SK-N-SH (cell line): ENCODE data around the gene PTGDS. TPM values are rescaled to one million over a fixed set of nuclear protein-coding genes. Genes with fewer than 3 reads are reported as not detected.
A peak's percentile ranks its signal among the peaks of the same experiment; 100 is the strongest.

Experiments used
- CTCF ChIA-PET: fragments of 300-600, 350-600 bp; formaldehyde crosslinking; extraction: SDS; loops from one replicate; lab custom pipeline; 2021; lab: Yijun Ruan, JAX
- POLR2A ChIA-PET: fragments of 350-600 bp; sonication (Branson Sonifier 250); formaldehyde crosslinking; extraction: SDS; loops from one replicate; lab custom pipeline; 2020; ENCODE audit warnings: antibody characterized with exemption, inconsistent platforms; lab: Yijun Ruan, JAX
- DNase-seq: peaks from one replicate; pipeline ENCODE4 v3.0.0; 2012
- H2AFZ ChIP-seq: fragments of 200-600 bp; sonication (generic); 2 replicates; pipeline ENCODE4 v1.8.1; 2016; ENCODE audit warnings: antibody characterized with exemption, mild to moderate bottlenecking, low read depth
- H3F3A ChIP-seq: fragments of 200-600 bp; sonication (generic); replicated peaks from 2 replicates; pipeline ENCODE3; 2016; ENCODE audit warnings: antibody characterized with exemption, mild to moderate bottlenecking; ENCODE audit not compliant: insufficient read depth
- H3K27ac ChIP-seq, 2 experiments: fragments of 200-500 bp in 1 of 2; fragments of 200-600 bp in 1 of 2; sonication (Bioruptor generic) in 1 of 2; sonication (generic), shearing (Covaris generic) in 1 of 2; 2 replicates each; pipeline versions ENCODE4 v1.5.1 to v1.6.1; 2014 to 2016; ENCODE audit warnings: low read depth in 2 of 2, inconsistent platforms in 1 of 2, low read length in 1 of 2, mild to moderate bottlenecking in 1 of 2, mixed read lengths in 1 of 2
- H3K27me3 ChIP-seq: fragments of 200-600 bp; sonication (generic), shearing (Covaris generic); 2 replicates; pipeline ENCODE4 v1.6.1; 2016; ENCODE audit warnings: mixed run types; ENCODE audit not compliant: insufficient read depth
- H3K36me3 ChIP-seq, 2 experiments: fragments of 200-500 bp in 1 of 2; fragments of 200-600 bp in 1 of 2; sonication (Bioruptor generic) in 1 of 2; sonication (generic) in 1 of 2; replicated peaks in 1 of 2; 2 replicates each; pipeline versions ENCODE3 to v1.5.1; 2014 to 2016; ENCODE audit warnings: low read length in 1 of 2, mild to moderate bottlenecking in 1 of 2; ENCODE audit not compliant: insufficient read depth in 2 of 2, control insufficient read depth in 1 of 2
- H3K4me1 ChIP-seq, 2 experiments: fragments of 200-500 bp in 1 of 2; fragments of 200-600 bp in 1 of 2; sonication (Bioruptor generic) in 1 of 2; sonication (generic), shearing (Covaris generic) in 1 of 2; 2 replicates each; pipeline versions ENCODE4 v1.5.1 to v1.6.1; 2014 to 2016; ENCODE audit warnings: low read depth in 1 of 2, low read length in 1 of 2, mixed run types in 1 of 2; ENCODE audit not compliant: insufficient read depth in 2 of 2, control insufficient read depth in 1 of 2
- H3K4me2 ChIP-seq: fragments of 200-600 bp; sonication (generic), shearing (Covaris generic); 2 replicates; pipeline ENCODE4 v1.6.1; 2017; ENCODE audit warnings: mixed run types
- H3K4me3 ChIP-seq, 2 experiments: fragments of 200-500 bp in 1 of 2; fragments of 200-600 bp in 1 of 2; sonication (Bioruptor generic) in 1 of 2; sonication (generic), shearing (Covaris generic) in 1 of 2; 2 replicates each; pipeline versions ENCODE4 v1.5.1 to v1.8.1; 2014 to 2016; ENCODE audit warnings: low read depth in 2 of 2, inconsistent platforms in 1 of 2, low read length in 1 of 2, mild to moderate bottlenecking in 1 of 2, mixed read lengths in 1 of 2, moderate library complexity in 1 of 2
- H3K79me2 ChIP-seq: fragments of 200-600 bp; sonication (generic); 2 replicates; pipeline ENCODE4 v1.8.1; 2017; ENCODE audit warnings: mild to moderate bottlenecking; ENCODE audit not compliant: insufficient read depth
- H3K9ac ChIP-seq: fragments of 200-600 bp; sonication (generic); 2 replicates; pipeline ENCODE4 v1.6.1; 2017; ENCODE audit warnings: mixed run types
- H3K9me2 ChIP-seq: fragments of 200-600 bp; sonication (generic); 2 replicates; pipeline ENCODE4 v1.6.1; 2017; ENCODE audit warnings: mixed run types
- H3K9me3 ChIP-seq: fragments of 200-600 bp; sonication (generic); 2 replicates; pipeline ENCODE4 v1.6.1; 2017; ENCODE audit warnings: mixed run types, mild to moderate bottlenecking, moderate library complexity
- H4K20me1 ChIP-seq: fragments of 200-600 bp; sonication (generic); 2 replicates; pipeline ENCODE4 v1.6.1; 2017; ENCODE audit warnings: mild to moderate bottlenecking, mixed run types; ENCODE audit not compliant: insufficient read depth
- CHD2 ChIP-seq: fragments of 150-350 bp; IDR thresholded peaks from 2 replicates; pipeline ENCODE4 v1.6.1; 2018; ENCODE audit warnings: low read length; ENCODE audit not compliant: partially characterized antibody
- CTCF ChIP-seq: fragments of 200-600 bp; sonication (generic); IDR thresholded peaks from 2 replicates; pipeline ENCODE4 v1.6.1; 2017; ENCODE audit warnings: antibody characterized with exemption, mild to moderate bottlenecking, moderate library complexity
- FOSL2 ChIP-seq: IDR thresholded peaks from 2 replicates; pipeline ENCODE4 v1.4.0; 2012; ENCODE audit warnings: low read depth, mild to moderate bottlenecking, moderate library complexity, borderline replicate concordance
- FOXJ3 ChIP-seq: sonication (generic); formaldehyde crosslinking; IDR thresholded peaks from 2 replicates; pipeline ENCODE4 v1.5.1; 2020; ENCODE audit warnings: mild to moderate bottlenecking, missing genetic modification reagents
- FOXM1 ChIP-seq: IDR thresholded peaks from 2 replicates; pipeline ENCODE4 v1.4.0; 2012; ENCODE audit warnings: low read depth, mild to moderate bottlenecking
- JUND ChIP-seq: IDR thresholded peaks from 2 replicates; pipeline ENCODE4 v1.4.0; 2012
- MXI1 ChIP-seq: IDR thresholded peaks from 2 replicates; pipeline ENCODE4 v1.6.1; 2012; ENCODE audit warnings: mild to moderate bottlenecking, low read depth, low read length, improper control_type of control experiment
- POLR2AphosphoS5 ChIP-seq: IDR thresholded peaks from 2 replicates; pipeline ENCODE4 v1.6.1; 2012; ENCODE audit warnings: low read depth, low read length
- RAD21 ChIP-seq: IDR thresholded peaks from 2 replicates; pipeline ENCODE4 v1.6.1; 2012; ENCODE audit warnings: mild to moderate bottlenecking, low read length
- RFX5 ChIP-seq: IDR thresholded peaks from 2 replicates; pipeline ENCODE4 v1.6.1; 2012; ENCODE audit warnings: mild to moderate bottlenecking, improper control_type of control experiment, low read length
- TCF12 ChIP-seq: IDR thresholded peaks from 2 replicates; pipeline ENCODE4 v1.4.0; 2012
- USF1 ChIP-seq: IDR thresholded peaks from 2 replicates; pipeline ENCODE4 v1.4.0; 2012; ENCODE audit warnings: low read depth, borderline replicate concordance
- YY1 ChIP-seq: IDR thresholded peaks from 2 replicates; pipeline ENCODE4 v1.4.0; 2012; ENCODE audit warnings: low read depth, mild to moderate bottlenecking
- WGBS: methylation state at CpG from one replicate; pipeline ENCODE4 v1.1.6; 2017; ENCODE audit warnings: low lambda C conversion rate; 5-methylcytosine and 5-hydroxymethylcytosine counted together
- polyA plus RNA-seq, 3 experiments: library from polyadenylated mRNA; depleted of rRNA; stranded (reverse); fragments of >200 nt; gene quantifications; 2 replicates each; pipeline ENCODE4 v1.2.3, GENCODE V29; 2012

Gene PTGDS
- polyA plus RNA-seq, 1 of the 3 experiments (the other 2 are of a cell fraction): not detected

GRCh38 chr9:137025517-137025966 is 48.2 kb downstream of the PTGDS start:
- Histone ChIP-seq H3K9me2 (no peaks in the 10 kb centered on the region), H3K4me2 (no peak overlapping the region), H3K4me3 (peak overlapping the region in 1 of 2 experiments; percentile 4; a peak in 1 of 4 replicates), H3K9me3 (no peaks in the 10 kb centered on the region), H3K9ac (no peak overlapping the region), H3K79me2 (0 out of 2 replicates have a peak, but pooled peaks cover 3% of the 10 kb centered on the region), H3K27me3 (no peaks in the 10 kb centered on the region), H2AFZ (no peak overlapping the region), H3K4me1 (peaks cover 5 to 40% of the 10 kb centered on the region in 2 experiments; a peak in 1 of 4 replicates), H4K20me1 (0 out of 2 replicates have a peak, but pooled peaks cover 4% of the 10 kb centered on the region), H3K36me3 (no peaks in the 10 kb centered on the region), H3F3A (no peaks in the 10 kb centered on the region), H3K27ac (peak overlapping the region in 1 of 2 experiments; percentile 83; a peak in 2 of 4 replicates)
- TF ChIP-seq RAD21 (peak; percentile 31), MXI1 (peak; percentile 90), JUND (no peak)
- no CpG with 5 or more reads among the region's 21 CpGs for WGBS
- peak; percentile 90 for DNase-seq
- POLR2A ChIA-PET: interaction anchor here (0.6 to 1.5 kb wide), 3 partner anchors 30 to 74 kb away, joined by 3 to 7 read pairs (median 3); no protein-coding TSS in a partner anchor
- CTCF ChIA-PET: interaction anchor here (0.7 to 15.1 kb wide), 19 partner anchors 8 to 298 kb away, joined by 3 to 350 read pairs (median 4); partner anchors contain the start of genes C8G, CLIC3, FBXW5 and LCN12

- no peaks in the 10 kb centered on the region for H3K36me3 ChIP-seq
- POLR2A ChIA-PET: interaction anchor here (0.9 kb wide), 1 partner anchor 48 kb away, joined by 3 read pairs; no protein-coding TSS in a partner anchor
- no peaks in the 10 kb centered on the region for H3K9me3 ChIP-seq
- WGBS: 67% methylated on average over 2 of the region's 2 CpGs
- CTCF ChIA-PET: interaction anchor here (0.7 to 15.1 kb wide), 19 partner anchors 9 to 299 kb away, joined by 3 to 350 read pairs (median 4); partner anchors contain the start of genes C8G, CLIC3, FBXW5 and LCN12
- H4K20me1 ChIP-seq: 0 out of 2 replicates have a peak, but pooled peaks cover 3% of the 10 kb centered on the region
- no peaks in the 10 kb centered on the region for H3F3A ChIP-seq
- no peak overlapping the region for H3K9ac ChIP-seq
- no peaks in the 10 kb centered on the region for H3K9me2 ChIP-seq
- no peak for TF ChIP-seq MXI1
- no peak for TF ChIP-seq FOXJ3 (CRISPR knock-in tag)
- no peak for TF ChIP-seq TCF12
- TF ChIP-seq YY1: no peak
- no peak for TF ChIP-seq FOSL2
- TF ChIP-seq CTCF: no peak
- no peak for TF ChIP-seq RAD21
- TF ChIP-seq JUND: no peak
- TF ChIP-seq USF1: no peak
- no peak for TF ChIP-seq CHD2
- TF ChIP-seq POLR2AphosphoS5: no peak
- no peak for TF ChIP-seq FOXM1
- TF ChIP-seq RFX5: no peak
- TF ChIP-seq, all 33 proteins: peak for 0
- no peak for DNase-seq
- no peak overlapping the region for H2AFZ ChIP-seq
- H3K27me3 ChIP-seq: no peaks in the 10 kb centered on the region
- peak overlapping the region; percentile 86; the same call in 1 of the 2 replicates for H3K4me2 ChIP-seq
- peak overlapping the region in 1 of 2 experiments; percentile 83; a peak in 1 of 4 replicates for H3K27ac ChIP-seq
- H3K4me1 ChIP-seq: peaks cover 5 to 40% of the 10 kb centered on the region in 2 experiments; a peak in 1 of 4 replicates
- 0 out of 2 replicates have a peak, but pooled peaks cover 3% of the 10 kb centered on the region for H3K79me2 ChIP-seq
- H3K4me3 ChIP-seq: no peak overlapping the region
Observed at GRCh38 chr9:137026384-137026783, 49.1 kb downstream of the PTGDS start.
